Ishikawa (cell line): ENCODE data around the gene ASB7.

Experiments
- CEBPB ChIP-seq: IDR thresholded peaks from 2 replicates; pipeline ENCODE4 v1.6.1; 2012
- CREB1 ChIP-seq: IDR thresholded peaks from 2 replicates; pipeline ENCODE4 v1.6.1; 2012; ENCODE audit warnings: low read depth
- EGR1 ChIP-seq: IDR thresholded peaks from 2 replicates; pipeline ENCODE4 v1.6.1; 2012
- EP300 ChIP-seq: IDR thresholded peaks from 2 replicates; pipeline ENCODE4 v1.6.1; 2012; ENCODE audit warnings: borderline replicate concordance
- FOXM1 ChIP-seq: IDR thresholded peaks from 2 replicates; pipeline ENCODE4 v1.6.1; 2012; ENCODE audit warnings: low read depth, borderline replicate concordance
- MAX ChIP-seq: IDR thresholded peaks from 2 replicates; pipeline ENCODE4 v1.6.1; 2012
- NFIC ChIP-seq: IDR thresholded peaks from 2 replicates; pipeline ENCODE4 v1.6.1; 2012
- RAD21 ChIP-seq: IDR thresholded peaks from 2 replicates; pipeline ENCODE4 v1.6.1; 2012; ENCODE audit warnings: low read depth
- REST ChIP-seq: IDR thresholded peaks from 2 replicates; pipeline ENCODE4 v1.6.1; 2012; ENCODE audit warnings: low read depth, mild to moderate bottlenecking
- TAF1 ChIP-seq: IDR thresholded peaks from 2 replicates; pipeline ENCODE4 v1.6.1; 2012; ENCODE audit warnings: low read depth, mild to moderate bottlenecking
- TCF12 ChIP-seq: IDR thresholded peaks from 2 replicates; pipeline ENCODE4 v1.6.1; 2012; ENCODE audit warnings: low read depth
- TEAD4 ChIP-seq: IDR thresholded peaks from 2 replicates; pipeline ENCODE4 v1.6.1; 2012
- USF1 ChIP-seq: IDR thresholded peaks from 2 replicates; pipeline ENCODE4 v1.6.1; 2012
- YY1 ChIP-seq: IDR thresholded peaks from 2 replicates; pipeline ENCODE4 v1.6.1; 2012; ENCODE audit warnings: low read depth

DNA sequence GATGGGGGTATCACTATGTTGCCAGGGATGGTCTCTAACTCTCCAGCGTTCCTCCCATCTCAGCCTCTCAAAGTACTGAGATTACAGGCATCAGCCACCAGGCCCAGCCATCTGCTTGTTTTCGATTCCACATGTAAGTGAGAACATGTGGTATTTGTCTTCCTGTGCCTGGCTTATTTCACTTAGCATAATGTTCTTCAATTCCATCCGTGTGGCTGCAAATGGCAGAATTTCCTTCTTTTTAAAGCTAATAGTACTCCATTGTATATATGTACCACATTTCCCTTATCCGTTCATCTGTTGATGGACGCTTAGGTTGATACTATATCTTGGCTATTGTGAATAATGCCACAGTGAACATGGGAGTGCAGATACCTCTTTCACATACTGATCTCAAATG, 70.6 kb downstream of the ASB7 start:
- TF ChIP-seq TAF1 (no peak), TEAD4 (no peak), RAD21 (no peak), CEBPB (no peak), TCF12 (no peak), EGR1 (no peak), EP300 (no peak), REST (no peak), CREB1 (no peak), FOXM1 (no peak), MAX (no peak), NFIC (no peak), YY1 (no peak), USF1 (no peak)
